GM18498 (cell line): ENCODE data around the gene LRMDA.

Experiments
- ATAC-seq: cut with Tn5 transposase; IDR thresholded peaks from one replicate; pipeline ENCODE4 v1.9.1; 2021; ENCODE audit warnings: mild to moderate bottlenecking, moderate library complexity; ENCODE audit not compliant: unreplicated experiment

LRMDA gene

GRCh38 chr10:76302961-76303630 is 871.7 kb downstream of the LRMDA start:
- ATAC-seq = no peak

GRCh38 chr10:76303682-76304316 is 872.4 kb downstream of the LRMDA start:
- peak; percentile 78 for ATAC-seq

GRCh38 chr10:76305930-76306615 is 874.6 kb downstream of the LRMDA start:
- ATAC-seq = no peak

- ATAC-seq = no peak
Observed at GRCh38 chr10:76306856-76307255, 875.4 kb downstream of the LRMDA start.

- no peak for ATAC-seq
Observed at GRCh38 chr10:76309070-76309469, 877.6 kb downstream of the LRMDA start.

GRCh38 chr10:76309741-76310587 is 878.5 kb downstream of the LRMDA start:
- no peak for ATAC-seq

GRCh38 chr10:76310588-76311080 is 879.2 kb downstream of the LRMDA start:
- ATAC-seq = no peak

- ATAC-seq = peak; percentile 76
Observed at GRCh38 chr10:76311752-76312636, 880.6 kb downstream of the LRMDA start.

- no peak for ATAC-seq
Observed at GRCh38 chr10:76315240-76315639, 883.8 kb downstream of the LRMDA start.

GRCh38 chr10:76316234-76316633 is 884.8 kb downstream of the LRMDA start:
- ATAC-seq = no peak

- ATAC-seq = no peak
Observed at GRCh38 chr10:76317078-76317477, 885.7 kb downstream of the LRMDA start.

GRCh38 chr10:76318211-76318610 is 886.8 kb downstream of the LRMDA start:
- no peak for ATAC-seq

- no peak for ATAC-seq
Observed at GRCh38 chr10:76319661-76320060, 888.2 kb downstream of the LRMDA start.

GRCh38 chr10:76324283-76324682 is 892.9 kb downstream of the LRMDA start:
- no peak for ATAC-seq

- ATAC-seq = no peak
Observed at GRCh38 chr10:76327441-76327840, 896.0 kb downstream of the LRMDA start.

GRCh38 chr10:76328348-76328747 is 896.9 kb downstream of the LRMDA start:
- no peak for ATAC-seq

GRCh38 chr10:76329891-76330575 is 898.6 kb downstream of the LRMDA start:
- no peak for ATAC-seq

GRCh38 chr10:76331742-76332141 is 900.3 kb downstream of the LRMDA start:
- ATAC-seq = no peak

- no peak for ATAC-seq
Observed at GRCh38 chr10:76333326-76333725, 901.9 kb downstream of the LRMDA start.
